Neural progenitor cell (in vitro differentiated cells): ENCODE measurements around the gene SLC25A15.
"Not testable (repeated sequence)": the region's sequence is repeated elsewhere in the genome, so short reads cannot be mapped to it uniquely, and the experiment has no call there.

Experiments used
- EZH2 ChIP-seq: fragments of 200-600 bp; sonication (generic); IDR thresholded peaks from 2 replicates; pipeline ENCODE4 v1.6.1; 2017; ENCODE audit warnings: antibody characterized with exemption, mild to moderate bottlenecking, moderate library complexity
- EZH2phosphoT487 ChIP-seq: fragments of 200-600 bp; sonication (generic); IDR thresholded peaks from 2 replicates; pipeline ENCODE4 v1.6.1; 2017; ENCODE audit warnings: antibody characterized with exemption
- TF ChIP-seq, protein P1 (sequence below): fragments of 200-600 bp; sonication (generic); IDR thresholded peaks from 2 replicates; pipeline ENCODE4 v1.5.1; 2017; ENCODE audit warnings: antibody characterized with exemption, mild to moderate bottlenecking

DNA sequence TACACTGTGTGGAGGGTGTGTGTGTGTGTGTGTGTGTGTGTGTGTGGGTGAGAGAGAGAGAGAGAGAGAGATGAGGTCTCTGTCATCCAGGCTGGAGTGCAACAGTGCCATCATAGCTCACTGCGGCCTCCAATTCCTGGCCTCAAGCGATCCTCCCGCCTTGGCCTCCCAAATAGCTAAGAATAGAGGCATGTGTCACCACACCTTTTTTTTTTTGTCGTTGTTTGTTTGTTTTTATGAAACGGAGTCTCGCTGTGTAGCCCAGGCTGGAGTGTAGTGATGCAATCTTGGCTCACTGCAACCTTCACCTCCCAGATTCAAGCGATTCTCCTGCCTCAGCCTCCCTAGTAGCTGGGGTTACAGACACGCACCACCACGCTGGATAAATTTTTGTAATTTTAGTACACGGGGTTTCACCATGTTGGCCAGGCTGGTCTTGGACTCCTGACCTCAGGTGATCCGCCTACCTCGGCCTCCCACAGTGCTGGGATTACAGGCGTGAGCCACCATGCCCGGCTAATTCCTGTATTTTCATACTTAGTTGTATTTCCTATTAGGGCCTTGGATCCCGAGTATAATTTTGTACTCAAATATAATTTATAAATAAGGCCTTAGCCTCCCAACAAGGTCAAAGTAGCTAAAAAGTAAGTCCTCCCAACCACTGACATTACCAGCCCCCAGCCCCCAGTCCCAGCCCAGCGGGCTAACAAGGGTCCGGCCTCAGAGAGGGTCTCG is 704 bp upstream of the SLC25A15 start:
- TF ChIP-seq, protein P1, sequence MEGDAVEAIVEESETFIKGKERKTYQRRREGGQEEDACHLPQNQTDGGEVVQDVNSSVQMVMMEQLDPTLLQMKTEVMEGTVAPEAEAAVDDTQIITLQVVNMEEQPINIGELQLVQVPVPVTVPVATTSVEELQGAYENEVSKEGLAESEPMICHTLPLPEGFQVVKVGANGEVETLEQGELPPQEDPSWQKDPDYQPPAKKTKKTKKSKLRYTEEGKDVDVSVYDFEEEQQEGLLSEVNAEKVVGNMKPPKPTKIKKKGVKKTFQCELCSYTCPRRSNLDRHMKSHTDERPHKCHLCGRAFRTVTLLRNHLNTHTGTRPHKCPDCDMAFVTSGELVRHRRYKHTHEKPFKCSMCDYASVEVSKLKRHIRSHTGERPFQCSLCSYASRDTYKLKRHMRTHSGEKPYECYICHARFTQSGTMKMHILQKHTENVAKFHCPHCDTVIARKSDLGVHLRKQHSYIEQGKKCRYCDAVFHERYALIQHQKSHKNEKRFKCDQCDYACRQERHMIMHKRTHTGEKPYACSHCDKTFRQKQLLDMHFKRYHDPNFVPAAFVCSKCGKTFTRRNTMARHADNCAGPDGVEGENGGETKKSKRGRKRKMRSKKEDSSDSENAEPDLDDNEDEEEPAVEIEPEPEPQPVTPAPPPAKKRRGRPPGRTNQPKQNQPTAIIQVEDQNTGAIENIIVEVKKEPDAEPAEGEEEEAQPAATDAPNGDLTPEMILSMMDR = not testable (repeated sequence)
- not testable (repeated sequence) for TF ChIP-seq EZH2, EZH2phosphoT487
